HEK293T (cell line): ENCODE results near the gene SLC7A6OS.

Experiments
- ARNT ChIP-seq: fragments of 450-650 bp; IDR thresholded peaks from 2 replicates; pipeline ENCODE4 v1.6.1; 2017; ENCODE audit warnings: mild to moderate bottlenecking
- FOXA1 ChIP-seq: fragments of 450-650 bp; IDR thresholded peaks from 2 replicates; pipeline ENCODE4 v1.6.1; 2016; ENCODE audit warnings: mild to moderate bottlenecking
- FOXK2 ChIP-seq: fragments of 450-650 bp; IDR thresholded peaks from 2 replicates; pipeline ENCODE4 v1.6.1; 2016; ENCODE audit warnings: mild to moderate bottlenecking
- FOXM1 ChIP-seq: fragments of 450-650 bp; IDR thresholded peaks from 2 replicates; pipeline ENCODE4 v1.6.1; 2017; ENCODE audit warnings: mild to moderate bottlenecking, borderline replicate concordance
- LEF1 ChIP-seq: fragments of 450-650 bp; IDR thresholded peaks from 2 replicates; pipeline ENCODE4 v1.6.1; 2017; ENCODE audit warnings: mild to moderate bottlenecking, borderline replicate concordance
- NFRKB ChIP-seq: fragments of 450-650 bp; IDR thresholded peaks from 2 replicates; pipeline ENCODE4 v1.6.1; 2016; ENCODE audit warnings: mild to moderate bottlenecking, moderate library complexity
- SP1 ChIP-seq: fragments of 450-650 bp; IDR thresholded peaks from 2 replicates; pipeline ENCODE4 v1.6.1; 2017
- TARDBP ChIP-seq: fragments of 450-650 bp; IDR thresholded peaks from 2 replicates; pipeline ENCODE4 v1.6.1; 2016

DNA sequence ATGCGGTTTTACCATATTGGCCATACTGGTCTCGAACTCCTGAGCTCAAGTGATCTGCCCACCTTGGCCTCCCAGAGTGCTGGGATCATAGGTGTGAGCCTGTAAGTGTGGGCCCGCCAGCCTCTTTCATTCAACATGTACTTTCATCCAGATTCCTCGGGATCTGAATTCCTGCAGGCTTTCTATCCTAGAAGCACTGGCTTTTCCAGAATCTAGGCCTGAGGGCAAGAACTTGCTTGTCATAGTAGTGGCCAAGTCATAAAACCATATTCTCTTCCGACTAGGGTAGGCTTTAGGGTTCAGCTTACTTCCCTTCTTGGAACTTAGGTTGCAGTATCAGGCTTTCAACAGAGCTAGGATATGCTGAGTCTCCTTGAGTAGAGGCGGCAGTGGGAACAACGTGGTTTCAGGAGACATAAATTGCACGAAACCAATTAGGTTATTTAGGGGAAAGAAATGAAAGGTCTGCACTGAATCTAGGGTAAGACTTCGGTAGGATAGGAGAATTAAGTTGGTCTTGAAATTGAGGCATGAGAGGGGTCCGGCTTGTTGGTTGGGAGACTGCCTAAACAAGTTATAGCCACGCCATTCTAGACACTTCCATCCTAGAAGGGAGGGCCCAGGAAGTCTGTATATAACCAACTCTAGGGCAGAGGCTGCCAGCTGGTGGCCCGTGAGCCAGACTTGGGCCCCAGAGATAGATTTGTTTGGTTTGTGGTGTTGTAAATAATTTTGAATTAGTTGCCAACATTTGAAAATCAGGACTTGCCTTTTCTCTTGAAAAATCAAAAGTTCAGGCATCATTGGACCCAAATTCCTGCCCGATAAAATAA, 30.8 kb downstream of the SLC7A6OS start:
- TF ChIP-seq FOXK2 = no peak
- TF ChIP-seq FOXM1 = no peak
- no peak for TF ChIP-seq ARNT
- no peak for TF ChIP-seq FOXA1
- TF ChIP-seq SP1 = no peak
- TF ChIP-seq TARDBP = no peak
- TF ChIP-seq LEF1 = no peak
- no peak for TF ChIP-seq NFRKB
